Stimulated activated CD4-positive, alpha-beta T cell treated with anti-CD3 and anti-CD28 coated beads, Interleukin-4, amount 100 ng/mL, for 48 hours (primary cell): ENCODE data around the gene TMEM108.

Experiments used
- DNase-seq, 2 donors: peaks; one replicate each; pipeline ENCODE4 v3.0.0-alpha.2; 2020; ENCODE audit warnings: low read depth in 2 of 2

Gene TMEM108

DNA sequence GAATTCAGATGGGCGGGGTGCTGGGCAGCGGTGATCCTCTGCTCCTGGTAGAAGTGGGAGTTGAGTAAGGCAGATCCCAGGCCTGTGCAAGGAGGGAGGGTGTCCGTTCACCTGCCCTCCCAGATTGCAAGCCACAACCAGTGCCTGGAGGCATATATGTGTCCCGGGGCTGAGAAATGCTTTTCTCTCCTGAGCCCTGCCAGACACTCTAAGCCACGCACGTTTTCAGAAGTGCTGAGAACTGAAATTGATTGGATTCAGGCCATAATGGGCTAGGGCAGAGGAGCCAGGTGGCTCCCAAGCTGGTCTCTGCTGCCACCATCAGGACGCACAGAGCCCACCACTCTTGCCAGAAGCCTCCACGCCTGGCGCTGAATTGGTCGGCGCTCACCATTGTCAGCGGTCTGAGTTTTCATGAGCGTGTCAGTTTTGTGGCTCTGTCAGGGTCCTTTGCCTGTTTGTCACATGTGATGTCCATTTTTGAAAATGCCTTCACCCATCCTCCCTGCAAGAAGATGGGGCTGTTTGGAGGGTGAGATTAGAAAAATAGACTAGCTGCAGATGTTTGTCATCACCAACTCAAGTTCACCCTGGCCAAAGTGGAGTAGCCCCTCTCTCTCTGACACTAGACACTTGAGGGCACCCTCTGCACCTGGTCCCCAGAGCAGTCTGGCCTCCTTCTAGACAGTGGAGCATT lies 346.3 kb downstream of the TMEM108 start:
- DNase-seq, result peak; percentile 7 to 13

GRCh38 chr3:133386876-133387275 lies 348.7 kb downstream of the TMEM108 start:
- no peak for DNase-seq

DNA sequence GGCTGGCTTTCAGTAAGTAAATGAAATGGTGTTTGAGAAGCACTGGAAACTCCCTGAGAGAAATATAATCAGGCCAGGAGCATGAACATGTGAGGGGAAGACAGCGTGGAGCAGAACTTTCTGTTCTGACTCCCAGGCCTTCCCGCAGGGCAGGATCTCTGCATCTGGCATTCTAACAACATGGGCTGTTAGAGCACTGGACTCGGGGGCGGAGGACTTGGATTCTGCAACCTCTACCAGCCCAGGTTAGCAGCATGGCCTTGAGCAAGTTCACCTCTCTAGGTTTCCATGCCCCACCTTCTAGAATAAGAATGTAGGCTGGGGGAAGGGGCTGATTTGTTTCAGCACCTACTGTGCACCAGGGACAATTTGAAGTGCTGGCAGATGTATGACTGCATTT lies 349.1 kb downstream of the TMEM108 start:
- DNase-seq, result no peak

- no peak for DNase-seq
Observed at GRCh38 chr3:133388696-133389395, 350.7 kb downstream of the TMEM108 start.

GRCh38 chr3:133390715-133391114 lies 352.5 kb downstream of the TMEM108 start:
- no peak for DNase-seq

- no peak for DNase-seq
Observed at GRCh38 chr3:133393204-133393603, 355.0 kb downstream of the TMEM108 start.

GRCh38 chr3:133393691-133394474 lies 355.7 kb downstream of the TMEM108 start:
- no peak for DNase-seq

DNA sequence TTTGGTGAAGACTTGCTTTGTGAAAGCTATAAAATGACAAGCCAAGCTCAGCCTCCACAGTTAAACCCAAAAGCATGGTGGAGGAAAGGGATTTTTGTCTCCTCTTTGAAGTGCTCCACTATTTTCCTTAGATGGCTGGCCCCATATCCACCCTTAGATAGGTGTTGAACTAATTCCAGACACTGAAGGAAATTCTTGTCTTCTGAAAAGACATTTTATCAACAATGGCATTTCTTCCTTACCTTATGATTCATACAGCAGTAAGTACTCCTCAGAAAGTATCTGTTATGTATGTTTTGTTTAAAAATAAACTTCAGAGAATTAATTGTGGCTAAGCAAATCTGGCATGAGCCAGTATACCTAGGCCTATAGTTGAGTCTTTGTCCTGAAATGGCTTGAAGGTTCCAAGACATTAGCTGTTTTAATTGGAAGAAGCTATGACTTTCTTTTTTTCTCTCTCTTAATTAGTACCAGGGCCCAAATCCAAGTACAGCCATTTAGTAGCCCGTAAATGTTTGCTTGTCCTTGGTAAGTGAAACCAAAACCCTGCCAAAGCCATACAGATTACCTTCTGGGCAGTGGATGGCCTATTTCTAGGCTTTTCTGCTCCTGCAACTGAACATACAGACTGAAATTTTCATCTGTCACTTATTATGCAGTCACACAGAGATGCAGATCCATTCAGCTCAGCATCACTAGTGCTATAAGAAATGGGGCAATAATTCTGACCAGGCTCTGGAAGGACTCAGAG lies 356.5 kb downstream of the TMEM108 start:
- no peak for DNase-seq

DNA sequence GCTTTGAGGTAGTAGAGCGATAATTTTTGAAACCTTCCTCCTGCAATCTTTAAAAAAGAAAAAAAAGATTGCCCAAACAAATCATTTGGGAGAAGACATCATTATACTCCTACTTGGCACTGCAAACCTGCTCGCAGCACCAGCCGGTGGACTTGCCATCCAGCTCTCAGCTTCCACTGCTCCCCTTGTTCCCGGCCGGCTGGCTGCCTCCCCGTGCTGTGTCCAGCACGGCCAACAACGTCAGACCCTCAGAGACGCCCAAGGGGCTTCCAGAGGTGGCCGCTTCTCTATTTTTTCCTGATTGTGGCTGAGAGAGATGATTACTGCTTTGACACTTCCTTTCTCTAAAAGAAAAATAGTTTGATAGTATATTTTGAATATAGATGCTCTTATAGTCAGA lies 358.7 kb downstream of the TMEM108 start:
- DNase-seq, result no peak

GRCh38 chr3:133400006-133400515 lies 361.9 kb downstream of the TMEM108 start, which contains the start of gene BFSP2:
Gene BFSP2 (plus strand): TSS chr3:133400056. CDS start chr3:133400084, 28 bp downstream.
- DNase-seq, result no peak

DNA sequence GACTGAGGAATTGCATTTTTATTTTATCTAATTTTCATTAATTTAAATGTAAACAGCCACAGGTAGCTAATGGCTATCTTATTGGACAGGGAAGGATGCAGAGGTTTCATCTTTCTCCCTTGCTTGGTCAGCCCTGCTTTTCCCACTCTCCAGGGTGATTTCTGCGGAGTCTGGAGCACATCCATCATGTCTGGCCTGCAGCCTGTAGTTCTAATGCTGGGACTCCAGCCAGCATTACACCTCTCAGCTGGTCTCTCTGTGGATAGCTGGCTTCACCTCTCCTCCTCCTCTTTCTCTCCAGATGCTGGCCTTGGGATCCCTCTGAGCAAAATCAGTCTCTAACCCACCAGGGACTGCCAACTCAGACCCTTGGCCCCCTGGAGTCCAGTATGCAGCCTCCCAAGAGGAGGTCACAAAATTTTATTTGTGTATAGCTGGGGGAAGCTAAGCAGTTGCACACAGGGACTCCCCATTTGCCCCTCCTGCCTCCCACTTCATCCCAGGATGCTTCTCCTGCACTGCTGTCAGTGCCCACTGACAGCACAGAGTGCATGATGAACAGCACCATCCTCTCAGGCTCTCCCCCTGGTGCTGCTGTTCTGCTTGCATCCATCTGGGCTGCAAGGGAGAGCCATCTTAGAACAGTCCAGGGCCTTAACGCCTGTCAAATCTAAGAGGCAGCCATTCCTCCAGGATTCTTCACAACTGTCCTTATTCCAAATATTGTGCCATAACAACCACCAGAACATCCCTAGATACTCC lies 363.4 kb downstream of the TMEM108 start:
- no peak for DNase-seq

GRCh38 chr3:133404920-133405319 lies 366.7 kb downstream of the TMEM108 start:
- no peak for DNase-seq

DNA sequence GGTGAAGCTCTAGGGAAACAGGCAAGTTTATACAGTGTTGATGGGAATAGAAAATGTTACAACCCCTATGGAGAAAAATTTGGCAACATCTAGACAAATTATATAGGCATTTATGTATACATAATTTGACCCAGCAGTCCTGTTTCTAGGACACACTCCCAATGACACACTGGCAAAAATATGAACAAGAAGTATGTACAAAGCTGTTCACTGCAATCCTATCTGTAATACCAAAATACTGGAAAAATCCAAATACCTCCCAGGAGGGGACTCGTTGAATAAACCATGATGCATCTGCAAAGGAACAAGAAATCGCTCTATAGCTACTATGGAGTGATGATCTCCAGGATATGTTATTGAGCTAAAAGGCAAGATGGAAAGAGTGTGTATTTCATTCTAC lies 370.2 kb downstream of the TMEM108 start:
- DNase-seq, result no peak

DNA sequence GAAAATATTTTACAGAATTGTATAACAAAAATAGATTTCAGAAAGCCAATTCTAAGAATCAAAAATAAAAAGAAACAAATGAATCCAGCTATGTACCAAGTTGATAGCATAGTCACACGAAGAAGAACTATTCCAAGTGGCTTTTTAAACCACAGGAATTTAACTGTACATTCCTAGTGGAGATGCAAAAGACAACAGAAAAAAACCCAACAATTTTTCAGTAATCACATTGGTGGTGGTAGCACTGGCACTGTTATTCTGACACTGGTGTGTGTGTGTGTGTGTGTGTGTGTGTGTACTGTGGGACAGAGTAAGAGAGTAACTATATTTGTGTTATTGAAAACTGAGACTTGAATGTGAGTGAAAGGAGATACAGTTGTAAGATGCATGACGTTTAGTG lies 370.8 kb downstream of the TMEM108 start:
- no peak for DNase-seq

DNA sequence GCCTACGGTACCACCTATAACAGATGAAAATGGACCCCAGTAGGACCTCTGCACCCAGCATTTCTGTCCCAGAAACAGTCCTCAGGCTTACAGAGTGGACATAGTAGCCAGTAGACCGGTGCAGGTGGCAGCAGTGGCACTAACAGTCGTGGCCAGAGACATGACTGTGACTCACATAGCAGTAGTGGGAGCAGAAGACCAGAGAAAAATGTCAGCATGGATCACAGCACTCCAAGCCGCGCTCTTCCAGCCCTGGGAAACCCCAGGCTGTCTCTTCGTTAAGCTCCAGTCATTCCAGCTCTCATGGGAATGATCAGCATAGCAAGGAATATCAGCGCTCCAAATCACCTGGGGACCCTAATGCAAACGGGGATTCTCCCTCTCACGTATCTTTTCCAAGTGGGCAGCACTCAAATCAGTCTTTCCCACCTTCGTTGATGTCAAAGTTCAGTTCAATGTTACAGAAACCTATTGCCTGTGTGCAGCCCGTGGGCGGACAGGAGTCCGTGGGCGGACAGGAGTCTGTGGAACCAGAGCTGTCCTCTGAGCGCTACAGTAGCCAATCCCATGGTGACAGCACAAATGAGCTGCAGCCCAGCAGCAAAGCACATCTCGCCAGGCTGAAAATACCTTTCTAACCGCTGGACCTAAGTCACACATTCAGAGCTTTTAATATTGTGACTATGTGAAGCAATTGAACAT lies 372.2 kb downstream of the TMEM108 start:
- no peak for DNase-seq

- no peak for DNase-seq
Observed at GRCh38 chr3:133412183-133413132, 374.3 kb downstream of the TMEM108 start.

DNA sequence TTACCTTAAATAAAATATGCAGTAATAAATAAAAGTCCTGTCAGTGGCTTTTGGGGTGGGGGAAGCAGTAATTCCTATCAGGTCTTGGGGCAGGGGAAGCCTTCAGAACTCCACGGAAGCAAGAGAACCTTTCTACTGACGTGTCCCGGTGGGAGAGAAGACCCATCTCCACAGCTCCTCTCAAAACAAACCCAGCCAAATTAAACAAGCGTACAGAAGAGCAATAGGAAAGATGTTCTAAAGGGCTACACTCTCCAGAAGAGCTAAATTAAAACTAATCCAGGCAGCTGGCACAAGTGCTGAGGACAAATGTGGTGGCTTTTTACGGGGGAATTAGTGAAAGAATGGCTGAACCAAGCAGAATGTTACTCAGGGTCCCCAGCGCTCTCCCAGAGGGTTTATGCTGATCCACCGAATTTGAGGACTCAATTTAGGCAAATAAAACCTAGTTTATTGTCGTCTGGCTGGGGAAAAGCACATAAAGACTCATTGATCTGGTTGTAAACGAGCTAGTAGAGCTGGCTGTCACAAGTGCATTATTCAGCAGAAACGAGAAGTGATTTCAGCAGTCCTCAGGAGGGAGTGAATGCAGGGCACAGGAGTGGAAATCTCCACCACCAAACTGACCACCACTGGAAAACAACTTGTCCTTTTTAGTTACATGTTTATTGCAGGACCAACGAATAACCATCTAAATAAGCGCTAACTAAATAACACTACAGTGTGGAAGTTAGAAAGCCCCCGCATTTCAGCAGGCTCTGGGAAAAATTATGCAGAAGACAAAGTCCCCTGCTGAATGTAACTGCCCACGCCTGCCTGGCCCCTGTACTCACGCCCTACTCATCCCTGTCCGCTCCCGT lies 375.2 kb downstream of the TMEM108 start:
- no peak for DNase-seq

GRCh38 chr3:133414021-133414392 lies 375.8 kb downstream of the TMEM108 start:
- DNase-seq, result no peak
